Mesothelial cell of epicardium (in vitro differentiated cells): ENCODE data around the gene TMEM120B. TPM values are rescaled to one million over a fixed set of nuclear protein-coding genes. Genes with fewer than 3 reads are reported as not detected.
"Not testable (repeated sequence)": the region's sequence is repeated elsewhere in the genome, so short reads cannot be mapped to it uniquely, and the experiment has no call there.

Experiments
- DNase-seq, 2 experiments: peaks; one replicate each; pipeline ENCODE4 v3.0.0; 2021; ENCODE audit warnings: low spot score in 2 of 2; ENCODE audit not compliant: unreplicated experiment in 2 of 2
- H3K27ac Mint-ChIP-seq: 2 replicates; pipeline ENCODE4 v1.8.0; 2021; ENCODE audit warnings: mixed read lengths
- H3K27me3 Mint-ChIP-seq: 2 replicates; pipeline ENCODE4 v1.8.0; 2021; ENCODE audit warnings: low read depth, mixed read lengths
- H3K36me3 Mint-ChIP-seq: 2 replicates; pipeline ENCODE4 v1.8.0; 2021; ENCODE audit warnings: mixed read lengths
- H3K4me1 Mint-ChIP-seq: 2 replicates; pipeline ENCODE4 v1.8.0; 2021; ENCODE audit warnings: mixed read lengths
- H3K4me3 Mint-ChIP-seq: 2 replicates; pipeline ENCODE4 v1.8.0; 2021; ENCODE audit warnings: mild to moderate bottlenecking, moderate library complexity, mixed read lengths
- H3K9me3 Mint-ChIP-seq: 2 replicates; pipeline ENCODE4 v1.8.0; 2021; ENCODE audit warnings: mixed read lengths
- total RNA-seq: library from RNA; stranded (reverse); gene quantifications from 3 replicates; pipeline ENCODE4 v1.2.1, GENCODE V29; 2021
- TF ChIP-seq, protein P1 (sequence below): fragments of 200-600 bp; sonication (generic); IDR thresholded peaks from one replicate; pipeline ENCODE4 v1.5.0; 2021; ENCODE audit warnings: antibody characterized with exemption; ENCODE audit not compliant: unreplicated experiment

Gene TMEM120B
- total RNA-seq, 1 donor from 2014 or later = 22.4 TPM

DNA sequence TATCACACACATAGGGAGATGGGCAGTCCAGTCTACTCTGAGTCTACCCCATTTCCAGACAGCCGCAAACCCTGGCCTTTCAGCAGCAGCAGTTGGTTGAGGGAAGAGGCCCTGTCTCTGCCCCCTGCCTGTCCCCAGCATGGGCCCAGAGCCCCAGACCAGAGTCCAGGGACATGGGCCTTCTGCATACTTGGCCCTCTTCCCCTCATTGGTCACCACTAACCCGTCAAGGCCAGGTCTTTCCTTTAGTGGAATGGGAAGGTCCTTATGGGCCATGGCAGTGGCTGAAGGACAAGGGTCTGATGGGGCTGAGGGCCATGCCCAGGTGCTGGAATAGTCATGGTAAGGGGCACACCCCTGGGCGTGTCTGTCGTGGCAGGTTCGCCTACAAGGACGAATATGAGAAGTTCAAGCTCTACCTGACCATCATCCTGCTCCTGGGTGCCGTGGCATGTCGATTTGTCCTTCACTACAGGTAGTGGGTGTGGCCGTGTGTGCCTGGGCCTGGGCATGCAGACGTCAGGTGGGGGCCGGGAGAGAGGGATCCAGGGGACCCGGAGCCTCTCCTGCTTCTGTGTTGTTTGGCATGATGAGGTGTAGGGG is 39.3 kb downstream of the TMEM120B start:
- H3K27ac Mint-ChIP-seq = no peak overlapping the region
- no peak overlapping the region for H3K4me3 Mint-ChIP-seq
- no peaks in the 10 kb centered on the region for H3K27me3 Mint-ChIP-seq

DNA sequence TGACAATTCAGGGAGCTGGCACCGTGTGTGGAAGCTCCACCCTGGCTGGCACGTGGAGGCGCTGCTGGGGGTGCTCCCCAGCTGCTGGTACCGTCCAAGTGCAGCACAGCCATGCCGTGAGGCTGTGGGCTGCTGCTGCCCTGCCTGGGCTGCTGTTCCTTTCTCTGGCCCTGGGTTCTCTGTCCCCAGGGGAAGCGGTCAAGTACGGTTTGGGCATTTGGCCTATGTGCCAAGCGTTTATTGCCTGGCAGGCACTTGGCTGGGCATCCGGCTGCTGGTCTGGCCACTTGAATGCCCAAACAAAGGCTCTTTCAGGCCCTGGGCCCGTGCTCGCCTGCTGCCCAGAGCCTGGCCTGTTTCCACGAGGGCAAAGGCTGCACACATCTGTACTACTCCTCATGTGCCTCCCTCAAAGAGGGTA is 41.3 kb downstream of the TMEM120B start:
- peaks cover 3% of the 10 kb centered on the region for H3K4me1 Mint-ChIP-seq
- TF ChIP-seq, protein P1, sequence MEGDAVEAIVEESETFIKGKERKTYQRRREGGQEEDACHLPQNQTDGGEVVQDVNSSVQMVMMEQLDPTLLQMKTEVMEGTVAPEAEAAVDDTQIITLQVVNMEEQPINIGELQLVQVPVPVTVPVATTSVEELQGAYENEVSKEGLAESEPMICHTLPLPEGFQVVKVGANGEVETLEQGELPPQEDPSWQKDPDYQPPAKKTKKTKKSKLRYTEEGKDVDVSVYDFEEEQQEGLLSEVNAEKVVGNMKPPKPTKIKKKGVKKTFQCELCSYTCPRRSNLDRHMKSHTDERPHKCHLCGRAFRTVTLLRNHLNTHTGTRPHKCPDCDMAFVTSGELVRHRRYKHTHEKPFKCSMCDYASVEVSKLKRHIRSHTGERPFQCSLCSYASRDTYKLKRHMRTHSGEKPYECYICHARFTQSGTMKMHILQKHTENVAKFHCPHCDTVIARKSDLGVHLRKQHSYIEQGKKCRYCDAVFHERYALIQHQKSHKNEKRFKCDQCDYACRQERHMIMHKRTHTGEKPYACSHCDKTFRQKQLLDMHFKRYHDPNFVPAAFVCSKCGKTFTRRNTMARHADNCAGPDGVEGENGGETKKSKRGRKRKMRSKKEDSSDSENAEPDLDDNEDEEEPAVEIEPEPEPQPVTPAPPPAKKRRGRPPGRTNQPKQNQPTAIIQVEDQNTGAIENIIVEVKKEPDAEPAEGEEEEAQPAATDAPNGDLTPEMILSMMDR = no peak
- H3K27ac Mint-ChIP-seq = no peak overlapping the region
- no peaks in the 10 kb centered on the region for H3K9me3 Mint-ChIP-seq
- peaks cover 8% of the 10 kb centered on the region for H3K36me3 Mint-ChIP-seq
- H3K27me3 Mint-ChIP-seq = no peaks in the 10 kb centered on the region
- DNase-seq = no peak
- no peak overlapping the region for H3K4me3 Mint-ChIP-seq

More for the DNA sequence above, 39.3 kb downstream of the TMEM120B start:
- no peaks in the 10 kb centered on the region for H3K9me3 Mint-ChIP-seq
- DNase-seq = no peak
- TF ChIP-seq, protein P1 = no peak
- H3K36me3 Mint-ChIP-seq = peaks cover 7% of the 10 kb centered on the region
- H3K4me1 Mint-ChIP-seq = peaks cover 10% of the 10 kb centered on the region

GRCh38 chr12:121754836-121755235 is 42.3 kb downstream of the TMEM120B start:
- DNase-seq = no peak
- Mint-ChIP-seq H3K4me3 (no peak overlapping the region), H3K4me1 (no peaks in the 10 kb centered on the region), H3K27ac (no peak overlapping the region), H3K27me3 (no peaks in the 10 kb centered on the region), H3K9me3 (no peaks in the 10 kb centered on the region), H3K36me3 (peaks cover 8% of the 10 kb centered on the region)
- TF ChIP-seq, protein P1 = no peak

GRCh38 chr12:121755591-121755990 is 43.0 kb downstream of the TMEM120B start:
- Mint-ChIP-seq H3K4me3 (no peak overlapping the region), H3K27me3 (no peaks in the 10 kb centered on the region), H3K36me3 (peaks cover 8% of the 10 kb centered on the region), H3K4me1 (no peaks in the 10 kb centered on the region), H3K9me3 (no peaks in the 10 kb centered on the region), H3K27ac (no peak overlapping the region)
- TF ChIP-seq, protein P1 = no peak
- no peak for DNase-seq

DNA sequence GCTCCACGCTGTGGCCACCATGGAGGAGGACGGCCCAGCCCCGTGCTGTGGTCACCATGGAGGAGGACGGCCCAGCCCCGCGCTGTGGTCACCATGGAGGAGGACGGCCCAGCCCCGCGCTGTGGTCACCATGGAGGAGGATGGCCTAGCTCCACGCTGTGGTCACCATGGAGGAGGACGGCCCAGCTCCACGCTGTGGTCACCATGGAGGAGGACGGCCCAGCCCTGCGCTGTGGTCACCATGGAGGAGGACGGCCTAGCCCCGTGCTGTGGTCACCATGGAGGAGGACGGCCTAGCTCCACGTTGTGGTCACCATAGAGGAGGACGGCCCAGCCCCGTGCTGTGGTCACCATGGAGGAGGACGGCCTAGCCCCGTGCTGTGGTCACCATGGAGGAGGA is 46.0 kb downstream of the TMEM120B start:
- not testable (repeated sequence) for H3K27me3 Mint-ChIP-seq, H3K4me3 Mint-ChIP-seq, H3K27ac Mint-ChIP-seq, H3K36me3 Mint-ChIP-seq, H3K9me3 Mint-ChIP-seq, H3K4me1 Mint-ChIP-seq, DNase-seq

GRCh38 chr12:121762269-121762668 is 49.7 kb downstream of the TMEM120B start:
- Mint-ChIP-seq H3K27ac (peak overlapping the region; percentile 69), H3K27me3 (no peaks in the 10 kb centered on the region), H3K4me3 (no peak overlapping the region), H3K4me1 (peaks cover 11% of the 10 kb centered on the region), H3K36me3 (peaks cover 5% of the 10 kb centered on the region), H3K9me3 (no peaks in the 10 kb centered on the region)
- DNase-seq = no peak
- TF ChIP-seq, protein P1 = no peak
